Gastrocnemius medialis (tissue), 4 donors: ENCODE measurements around the gene SOST.

Experiments
- CTCF ChIP-seq, 5 experiments: fragments of 450-650 bp in 3 of 5; fragments of 200-600 bp in 2 of 5; sonication (generic) in 2 of 5; IDR thresholded peaks in 4 of 5; conservative IDR thresholded peaks in 1 of 5; 1 replicate in 4 of 5; 2 replicates in 1 of 5; pipeline ENCODE4 v1.5.1; 2016 to 2019; ENCODE audit warnings: antibody characterized with exemption in 5 of 5, mild to moderate bottlenecking in 3 of 5, moderate library complexity in 3 of 5
- POLR2A ChIP-seq, 2 donors: fragments of 450-650 bp; IDR thresholded peaks; one replicate each; pipeline ENCODE4 v1.6.1; 2017; ENCODE audit warnings: antibody characterized with exemption in 2 of 2, mild to moderate bottlenecking in 2 of 2, moderate library complexity in 2 of 2

GRCh38 chr17:43755389-43755875 lies 3.2 kb downstream of the SOST start:
- TF ChIP-seq CTCF (IDR thresholded peaks at IDR 0.05 in 4 of 5, conservative IDR thresholded peaks at IDR 0.05 in 1 of 5) (peak in 1 of 5 experiments; percentile 9), POLR2A (IDR thresholded peaks at IDR 0.05) (no peak)
